GM12878 (cell line): ENCODE results near the gene SHOC1. TPM values are rescaled to one million over a fixed set of nuclear protein-coding genes. Genes with fewer than 3 reads are reported as not detected.

ENCODE experiments used
- ATAC-seq: fragments of 200-7000 bp; cut with Tn5 transposase; 3 replicates; pipeline ENCODE4 v1.9.1; 2020; ENCODE audit warnings: mild to moderate bottlenecking, moderate library complexity
- BruUV-seq: library from RNA; stranded (reverse); fragments of 400-500 nt; replicated peaks from 2 replicates; lab custom pipeline; 2021; lab: Mats Ljungman, UMichigan
- CTCF ChIA-PET: fragments of 300-600 bp; sonication (Branson Sonifier 250); formaldehyde crosslinking; extraction: SDS; loops from one replicate; lab custom pipeline; 2021; ENCODE audit warnings: inconsistent platforms; lab: Yijun Ruan, JAX
- POLR2A ChIA-PET: fragments of 350-600 bp; formaldehyde crosslinking; extraction: SDS; loops from one replicate; lab custom pipeline; 2021; ENCODE audit warnings: inconsistent platforms; lab: Charles Lee
- RAD21 ChIA-PET: fragments of 300-600 bp; sonication (Branson Sonifier 250); formaldehyde crosslinking; loops from one replicate; lab custom pipeline; 2023; ENCODE audit warnings: antibody characterized with exemption; ENCODE audit not compliant: unreplicated experiment; lab: Charles Lee
- SMC1A ChIA-PET: fragments of 300-600 bp; sonication (Branson Sonifier 250); formaldehyde crosslinking; loops from one replicate; lab custom pipeline; 2023; ENCODE audit not compliant: unreplicated experiment, uncharacterized antibody; lab: Charles Lee
- DNase-seq: peaks from one replicate; pipeline ENCODE4 v3.0.0-alpha.2; 2011; ENCODE audit warnings: low read depth, low spot score
- FAIRE-seq: peaks from 3 replicates; lab custom pipeline; 2011; peaks lifted over from hg19 to GRCh38; lab: Jason Lieb, UNC
- H2AFZ ChIP-seq: 2 replicates; pipeline ENCODE4 v1.6.0; 2011; ENCODE audit warnings: low read depth, low read length, control low read depth; ENCODE audit not compliant: control insufficient read depth
- H3K27ac ChIP-seq: 2 replicates; pipeline ENCODE4 v1.5.1; 2011; ENCODE audit warnings: control low read depth; ENCODE audit not compliant: control insufficient read depth, insufficient read depth
- H3K27me3 ChIP-seq, 2 experiments: replicated peaks in 1 of 2; 2 replicates each; pipeline versions ENCODE4 v1.6.0 to v1.6.1; 2011; ENCODE audit warnings: low read length in 1 of 2; ENCODE audit not compliant: control insufficient read depth in 2 of 2, insufficient read depth in 2 of 2
- H3K36me3 ChIP-seq, 2 experiments: 2 replicates each; pipeline ENCODE4 v1.5.1; 2011; ENCODE audit warnings: low read length in 1 of 2; ENCODE audit not compliant: control insufficient read depth in 2 of 2, insufficient read depth in 2 of 2
- H3K4me1 ChIP-seq: 2 replicates; pipeline ENCODE4 v1.6.1; 2011; ENCODE audit warnings: mild to moderate bottlenecking, low read length, moderate library complexity, mixed read lengths; ENCODE audit not compliant: control insufficient read depth, insufficient read depth
- H3K4me2 ChIP-seq: 2 replicates; pipeline ENCODE4 v1.6.0; 2011; ENCODE audit warnings: control low read depth; ENCODE audit not compliant: control insufficient read depth, insufficient read depth
- H3K4me3 ChIP-seq: fragments of 200-600 bp; sonication (generic); 2 replicates; pipeline ENCODE4 v1.5.1; 2016
- H3K79me2 ChIP-seq: 2 replicates; pipeline ENCODE4 v1.6.0; 2011; ENCODE audit warnings: low read length; ENCODE audit not compliant: control insufficient read depth, insufficient read depth
- H3K9ac ChIP-seq: 2 replicates; pipeline ENCODE4 v1.8.0; 2011; ENCODE audit warnings: low read length, control low read depth, mixed read lengths; ENCODE audit not compliant: control insufficient read depth, insufficient read depth
- H3K9me3 ChIP-seq: replicated peaks from 3 replicates; pipeline ENCODE4 v1.5.1; 2011; ENCODE audit warnings: mild to moderate bottlenecking, low read length; ENCODE audit not compliant: control insufficient read depth, insufficient read depth
- H4K20me1 ChIP-seq: 2 replicates; pipeline ENCODE4 v1.6.0; 2011; ENCODE audit not compliant: control insufficient read depth, insufficient read depth
- IKZF2 ChIP-seq, 2 experiments: fragments of 450-650 bp; IDR thresholded peaks; 2 replicates each; pipeline ENCODE4 v1.6.1; 2017; ENCODE audit warnings: mild to moderate bottlenecking in 2 of 2, moderate library complexity in 2 of 2
- MEF2B ChIP-seq: fragments of 450-650 bp; IDR thresholded peaks from 2 replicates; pipeline ENCODE4 v1.6.1; 2018; ENCODE audit warnings: mild to moderate bottlenecking, moderate library complexity; ENCODE audit not compliant: partially characterized antibody, poor library complexity, severe bottlenecking
- MTA3 ChIP-seq: IDR thresholded peaks from 2 replicates; pipeline ENCODE4 v1.6.1; 2012; ENCODE audit warnings: low read length, inconsistent platforms, borderline replicate concordance
- MXI1 ChIP-seq: fragments of 150-350 bp; IDR thresholded peaks from 2 replicates; pipeline ENCODE4 v1.6.1; 2011; ENCODE audit warnings: low read depth, mild to moderate bottlenecking, inconsistent platforms, low read length, improper control_type of control experiment
- MYB ChIP-seq: fragments of 150-350 bp; IDR thresholded peaks from 2 replicates; pipeline ENCODE4 v1.6.1; 2014; ENCODE audit warnings: mild to moderate bottlenecking, low read depth, low read length, borderline replicate concordance
- MYC ChIP-seq: IDR thresholded peaks from 2 replicates; pipeline ENCODE4 v1.6.1; 2011; ENCODE audit warnings: mild to moderate bottlenecking, low read length, moderate library complexity, inconsistent platforms; ENCODE audit not compliant: insufficient read depth, insufficient replicate concordance, insufficient read length, severe bottlenecking
- NFIC ChIP-seq: IDR thresholded peaks from 2 replicates; pipeline ENCODE4 v1.6.1; 2012; ENCODE audit warnings: low read depth, mild to moderate bottlenecking, inconsistent platforms, low read length, moderate library complexity
- PAX5 ChIP-seq: IDR thresholded peaks from 2 replicates; pipeline ENCODE4 v1.6.1; 2011; ENCODE audit warnings: low read depth, low read length, borderline replicate concordance
- SIN3A ChIP-seq: IDR thresholded peaks from 2 replicates; pipeline ENCODE4 v1.6.1; 2012; ENCODE audit warnings: low read depth, low read length, improper control_type of control experiment
- SIX5 ChIP-seq: IDR thresholded peaks from 2 replicates; pipeline ENCODE4 v1.6.1; 2011; ENCODE audit warnings: mild to moderate bottlenecking, low read depth, low read length, moderate library complexity; ENCODE audit not compliant: severe bottlenecking
- SMARCA5 ChIP-seq: fragments of 450-650 bp; IDR thresholded peaks from 2 replicates; pipeline ENCODE4 v1.6.1; 2017; ENCODE audit warnings: mild to moderate bottlenecking
- ZNF217 ChIP-seq: fragments of 450-650 bp; IDR thresholded peaks from 2 replicates; pipeline ENCODE4 v1.6.1; 2017; ENCODE audit warnings: antibody characterized with exemption, mild to moderate bottlenecking
- ZSCAN29 ChIP-seq: fragments of 450-650 bp; IDR thresholded peaks from 2 replicates; pipeline ENCODE4 v1.6.1; 2017; ENCODE audit warnings: mild to moderate bottlenecking, moderate library complexity
- WGBS: methylation state at CpG from one replicate; pipeline ENCODE4 v1.1.6; 2016; ENCODE audit warnings: low lambda C conversion rate; ENCODE audit not compliant: insufficient replicate concordance, insufficient coverage; ENCODE audit errors: missing lambda C conversion rate; 5-methylcytosine and 5-hydroxymethylcytosine counted together
- in situ Hi-C: fragments of 300-500 bp; cut with MboI; formaldehyde crosslinking; loops from 9 replicates; pipeline ENCODE4 v1.14.3; 2018; ENCODE audit warnings: mixed read lengths
- intact Hi-C: fragments of 100-400 bp; cut with micrococcal nuclease; formaldehyde crosslinking; loops from one replicate; pipeline ENCODE4 v1.14.2; 2022; ENCODE audit not compliant: unreplicated experiment
- polyA plus RNA-seq, 11 experiments: library from polyadenylated mRNA; depleted of rRNA in 4 of 11; unstranded in 6 of 11; stranded (reverse) in 5 of 11; fragments of >200 nt; fragmentation: Nextera tagmentation in 4 of 11; fragmentation: Illumina TruSeq in 1 of 11; extraction: Ambion mirVana in 4 of 11; extraction: Trizol in 1 of 11; gene quantifications; 1 replicate in 1 of 11; 2 replicates in 10 of 11; pipeline versions ENCODE4 v1.2.1 to v1.2.3, GENCODE V29; 2011 to 2016; ENCODE audit warnings: inconsistent platforms in 2 of 11, missing spikeins in 2 of 11, low read depth in 1 of 11
- total RNA-seq, 4 experiments: library from RNA; depleted of rRNA in 3 of 4; stranded (reverse); fragments of >200 nt in 3 of 4; fragmentation: Illumina TruSeq in 1 of 4; extraction: Trizol in 1 of 4; gene quantifications; 2 replicates each; pipeline versions ENCODE4 v1.2.1 to v1.2.3, GENCODE V29; 2013 to 2021
- TF ChIP-seq, protein P1 (sequence below): fragments of 450-650 bp; IDR thresholded peaks from 2 replicates; pipeline ENCODE4 v1.6.1; 2018; ENCODE audit warnings: borderline replicate concordance, mild to moderate bottlenecking; ENCODE audit not compliant: partially characterized antibody
- TF ChIP-seq, protein P2 (sequence below): IDR thresholded peaks from 2 replicates; pipeline ENCODE4 v1.6.1; 2012; ENCODE audit warnings: low read depth, low read length, improper control_type of control experiment
- TF ChIP-seq, protein P3 (sequence below): fragments of 450-650 bp; formaldehyde crosslinking; IDR thresholded peaks from 2 replicates; pipeline ENCODE4 v1.4.0; 2022; ENCODE audit warnings: mild to moderate bottlenecking, moderate library complexity

The SHOC1 gene
- total and polyA plus RNA-seq, 10 of the 15 experiments (the other 5 are each of a cell fraction or from before 2014, with no cell fraction given): under 0.01 to 0.11 (median 0.04) TPM; not detected in 3

DNA sequence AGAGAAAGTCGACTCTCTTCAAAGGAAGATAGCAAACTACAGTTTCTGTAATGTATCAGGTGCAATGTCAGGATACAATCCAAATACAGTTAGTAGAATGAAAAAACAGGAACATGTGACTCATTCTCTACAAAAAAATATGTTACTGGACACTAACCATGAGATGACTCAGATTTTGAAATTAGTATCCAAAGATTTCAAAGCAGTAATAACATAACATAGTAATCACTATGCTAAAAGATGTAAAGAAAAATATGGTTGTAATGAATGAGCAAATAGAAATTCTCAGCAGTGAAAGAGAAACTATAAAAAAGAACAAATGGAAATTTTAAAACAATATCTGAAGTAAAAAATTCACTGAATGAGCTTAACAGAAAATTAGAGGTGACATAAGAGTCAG lies 42.3 kb downstream of the SHOC1 start:
- Histone ChIP-seq H3K4me2 (no peak overlapping the region), H4K20me1 (no peaks in the 10 kb centered on the region), H3K36me3 (no peaks in the 10 kb centered on the region), H3K79me2 (no peaks in the 10 kb centered on the region), H3K27ac (no peak overlapping the region), H3K4me1 (no peaks in the 10 kb centered on the region), H3K9ac (no peak overlapping the region), H3K27me3 (no peaks in the 10 kb centered on the region), H2AFZ (no peak overlapping the region), H3K4me3 (no peak overlapping the region), H3K9me3 (peaks cover 6% of the 10 kb centered on the region)
- POLR2A ChIA-PET: interaction anchor here (0.5 kb wide), 1 partner anchor 236 kb away, joined by 3 read pairs; no protein-coding TSS in a partner anchor
- BruUV-seq: no TSS peak
- FAIRE-seq (no peak), DNase-seq (no peak), ATAC-seq (no peak)
- SMC1A ChIA-PET: interaction anchor here (0.6 to 1.2 kb wide), 5 partner anchors 9 to 608 kb away, joined by 3 to 4 read pairs (median 3); no protein-coding TSS in a partner anchor
- 38% methylated on average over 1 of the region's 1 CpG for WGBS
- in situ Hi-C loops (no loop called here), intact Hi-C loops (no loop called here)
- CTCF ChIA-PET: interaction anchor here (0.7 to 1.8 kb wide), 6 partner anchors 14 to 620 kb away, joined by 3 to 7 read pairs (median 3); no protein-coding TSS in a partner anchor
- RAD21 ChIA-PET: interaction anchor here (1.0 kb wide), 1 partner anchor 322 kb away, joined by 3 read pairs; no protein-coding TSS in a partner anchor
- TF ChIP-seq NFIC (no peak), PAX5 (no peak), MYB (no peak), SIN3A (no peak), MTA3 (no peak), MXI1 (no peak), SIX5 (no peak), MEF2B (no peak), ZSCAN29 (no peak), IKZF2 (IDR thresholded peaks at IDR 0.05) (no peak), ZNF217 (no peak), SMARCA5 (no peak), MYC (no peak)
- TF ChIP-seq, protein P1, sequence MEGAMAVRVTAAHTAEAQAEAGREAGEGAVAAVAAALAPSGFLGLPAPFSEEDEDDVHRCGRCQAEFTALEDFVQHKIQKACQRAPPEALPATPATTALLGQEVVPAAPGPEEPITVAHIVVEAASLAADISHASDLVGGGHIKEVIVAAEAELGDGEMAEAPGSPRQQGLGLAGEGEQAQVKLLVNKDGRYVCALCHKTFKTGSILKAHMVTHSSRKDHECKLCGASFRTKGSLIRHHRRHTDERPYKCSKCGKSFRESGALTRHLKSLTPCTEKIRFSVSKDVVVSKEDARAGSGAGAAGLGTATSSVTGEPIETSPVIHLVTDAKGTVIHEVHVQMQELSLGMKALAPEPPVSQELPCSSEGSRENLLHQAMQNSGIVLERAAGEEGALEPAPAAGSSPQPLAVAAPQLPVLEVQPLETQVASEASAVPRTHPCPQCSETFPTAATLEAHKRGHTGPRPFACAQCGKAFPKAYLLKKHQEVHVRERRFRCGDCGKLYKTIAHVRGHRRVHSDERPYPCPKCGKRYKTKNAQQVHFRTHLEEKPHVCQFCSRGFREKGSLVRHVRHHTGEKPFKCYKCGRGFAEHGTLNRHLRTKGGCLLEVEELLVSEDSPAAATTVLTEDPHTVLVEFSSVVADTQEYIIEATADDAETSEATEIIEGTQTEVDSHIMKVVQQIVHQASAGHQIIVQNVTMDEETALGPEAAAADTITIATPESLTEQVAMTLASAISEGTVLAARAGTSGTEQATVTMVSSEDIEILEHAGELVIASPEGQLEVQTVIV: no peak
- TF ChIP-seq, protein P2, sequence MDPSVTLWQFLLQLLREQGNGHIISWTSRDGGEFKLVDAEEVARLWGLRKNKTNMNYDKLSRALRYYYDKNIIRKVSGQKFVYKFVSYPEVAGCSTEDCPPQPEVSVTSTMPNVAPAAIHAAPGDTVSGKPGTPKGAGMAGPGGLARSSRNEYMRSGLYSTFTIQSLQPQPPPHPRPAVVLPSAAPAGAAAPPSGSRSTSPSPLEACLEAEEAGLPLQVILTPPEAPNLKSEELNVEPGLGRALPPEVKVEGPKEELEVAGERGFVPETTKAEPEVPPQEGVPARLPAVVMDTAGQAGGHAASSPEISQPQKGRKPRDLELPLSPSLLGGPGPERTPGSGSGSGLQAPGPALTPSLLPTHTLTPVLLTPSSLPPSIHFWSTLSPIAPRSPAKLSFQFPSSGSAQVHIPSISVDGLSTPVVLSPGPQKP: no peak
- TF ChIP-seq, protein P3, sequence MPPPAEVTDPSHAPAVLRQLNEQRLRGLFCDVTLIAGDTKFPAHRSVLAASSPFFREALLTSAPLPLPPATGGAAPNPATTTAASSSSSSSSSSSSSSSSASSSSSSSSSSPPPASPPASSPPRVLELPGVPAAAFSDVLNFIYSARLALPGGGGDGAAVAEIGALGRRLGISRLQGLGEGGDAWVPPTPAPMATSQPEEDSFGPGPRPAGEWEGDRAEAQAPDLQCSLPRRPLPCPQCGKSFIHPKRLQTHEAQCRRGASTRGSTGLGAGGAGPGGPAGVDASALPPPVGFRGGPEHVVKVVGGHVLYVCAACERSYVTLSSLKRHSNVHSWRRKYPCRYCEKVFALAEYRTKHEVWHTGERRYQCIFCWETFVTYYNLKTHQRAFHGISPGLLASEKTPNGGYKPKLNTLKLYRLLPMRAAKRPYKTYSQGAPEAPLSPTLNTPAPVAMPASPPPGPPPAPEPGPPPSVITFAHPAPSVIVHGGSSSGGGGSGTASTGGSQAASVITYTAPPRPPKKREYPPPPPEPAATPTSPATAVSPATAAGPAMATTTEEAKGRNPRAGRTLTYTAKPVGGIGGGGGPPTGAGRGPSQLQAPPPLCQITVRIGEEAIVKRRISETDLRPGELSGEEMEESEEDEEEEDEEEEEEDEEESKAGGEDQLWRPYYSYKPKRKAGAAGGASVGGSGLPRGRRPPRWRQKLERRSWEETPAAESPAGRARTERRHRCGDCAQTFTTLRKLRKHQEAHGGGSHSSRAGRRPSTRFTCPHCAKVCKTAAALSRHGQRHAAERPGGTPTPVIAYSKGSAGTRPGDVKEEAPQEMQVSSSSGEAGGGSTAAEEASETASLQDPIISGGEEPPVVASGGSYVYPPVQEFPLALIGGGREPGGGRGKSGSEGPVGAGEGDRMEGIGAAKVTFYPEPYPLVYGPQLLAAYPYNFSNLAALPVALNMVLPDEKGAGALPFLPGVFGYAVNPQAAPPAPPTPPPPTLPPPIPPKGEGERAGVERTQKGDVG: no peak
